K562 treated with DMSO at 1 percent for 24 hours (cell line): ENCODE data around the gene PLAAT5. TPM values are rescaled to one million over a fixed set of nuclear protein-coding genes. Genes with fewer than 3 reads are reported as not detected.

Experiments
- total RNA-seq: library from RNA; unstranded; fragments of 300-600 nt; gene quantifications from 2 replicates; pipeline ENCODE4 v1.2.3, GENCODE V29; 2022; ENCODE audit warnings: low read depth; ENCODE audit not compliant: insufficient read depth

The PLAAT5 gene
- not detected in 2 replicates for total RNA-seq

GRCh38 chr11:63490551-63491239 lies at the start of gene PLAAT5:
PLAAT5 (minus strand) TSS chr11:63491167; CDS start chr11:63491034, 133 bp downstream.

GRCh38 chr11:63536669-63537292 lies 45.8 kb upstream of the PLAAT5 start, which contains the start of gene PLAAT4:
PLAAT4 (plus strand) TSS chr11:63536808; CDS start chr11:63536869, 61 bp downstream.

GRCh38 chr11:63505857-63506528 lies 15.0 kb upstream of the PLAAT5 start, which contains the start of gene LGALS12:
LGALS12 (plus strand) TSS chr11:63506084; CDS start chr11:63506459, 375 bp downstream.

Other genes with a start within 250 kb of the PLAAT5 start
- not detected in 2 replicates for gene SLC22A25, start 247.6 kb downstream of the PLAAT5 start, total RNA-seq
- not detected in 2 replicates for gene SLC22A9, start 121.4 kb downstream of the PLAAT5 start, total RNA-seq
- gene LGALS12, start 14.9 kb upstream of the PLAAT5 start, total RNA-seq: 5.1 and 6.2 TPM in 2 replicates
- 26.4 and 32.2 TPM in 2 replicates for gene PLAAT4, start 45.6 kb upstream of the PLAAT5 start, total RNA-seq
- not detected in 2 replicates for gene PLAAT2, start 72.2 kb upstream of the PLAAT5 start, total RNA-seq
- gene PLAAT3, start 123.3 kb upstream of the PLAAT5 start, total RNA-seq: 14.5 and 14.8 TPM in 2 replicates
- 6.4 and 7.8 TPM in 2 replicates for gene ATL3, start 180.2 kb upstream of the PLAAT5 start, total RNA-seq
- 222 and 240 TPM in 2 replicates for gene RTN3, start 190.3 kb upstream of the PLAAT5 start, total RNA-seq